OCI-LY1 (cell line): Measurements from ENCODE around the gene GCN1.

Experiments
- EZH2 ChIP-seq: fragments of 200-600 bp; sonication (generic), shearing (Covaris generic); IDR thresholded peaks from 2 replicates; pipeline ENCODE4 v1.8.0; 2017; ENCODE audit warnings: borderline replicate concordance, mixed run types, mild to moderate bottlenecking, antibody characterized with exemption, low read length, moderate library complexity, mixed read lengths
- TF ChIP-seq, protein P1 (sequence below): fragments of 200-600 bp; sonication (generic), shearing (Covaris generic); IDR thresholded peaks from 2 replicates; pipeline ENCODE4 v1.5.1; 2017; ENCODE audit warnings: mild to moderate bottlenecking, antibody characterized with exemption, low read length, moderate library complexity, mixed read lengths

DNA sequence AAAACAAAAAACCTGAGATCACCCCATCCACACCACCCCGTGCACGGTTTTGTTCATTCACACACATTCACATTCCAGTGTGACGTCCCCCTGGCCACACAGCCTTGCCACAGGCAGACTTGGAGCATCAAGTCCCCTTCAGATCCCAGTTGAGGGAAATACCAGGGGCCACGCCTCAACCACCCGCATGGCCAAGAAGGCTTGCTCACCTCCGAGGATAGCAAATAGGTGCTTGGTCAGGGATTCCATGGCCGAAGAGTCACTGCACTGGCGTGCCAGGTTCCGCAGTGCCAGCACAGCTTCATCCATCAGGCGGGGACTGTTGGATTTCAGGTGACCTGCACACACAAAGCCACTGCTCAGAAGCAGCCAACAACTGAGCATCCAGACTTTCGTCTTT lies 19.0 kb downstream of the GCN1 start:
- no peak for TF ChIP-seq EZH2
- TF ChIP-seq, protein P1, sequence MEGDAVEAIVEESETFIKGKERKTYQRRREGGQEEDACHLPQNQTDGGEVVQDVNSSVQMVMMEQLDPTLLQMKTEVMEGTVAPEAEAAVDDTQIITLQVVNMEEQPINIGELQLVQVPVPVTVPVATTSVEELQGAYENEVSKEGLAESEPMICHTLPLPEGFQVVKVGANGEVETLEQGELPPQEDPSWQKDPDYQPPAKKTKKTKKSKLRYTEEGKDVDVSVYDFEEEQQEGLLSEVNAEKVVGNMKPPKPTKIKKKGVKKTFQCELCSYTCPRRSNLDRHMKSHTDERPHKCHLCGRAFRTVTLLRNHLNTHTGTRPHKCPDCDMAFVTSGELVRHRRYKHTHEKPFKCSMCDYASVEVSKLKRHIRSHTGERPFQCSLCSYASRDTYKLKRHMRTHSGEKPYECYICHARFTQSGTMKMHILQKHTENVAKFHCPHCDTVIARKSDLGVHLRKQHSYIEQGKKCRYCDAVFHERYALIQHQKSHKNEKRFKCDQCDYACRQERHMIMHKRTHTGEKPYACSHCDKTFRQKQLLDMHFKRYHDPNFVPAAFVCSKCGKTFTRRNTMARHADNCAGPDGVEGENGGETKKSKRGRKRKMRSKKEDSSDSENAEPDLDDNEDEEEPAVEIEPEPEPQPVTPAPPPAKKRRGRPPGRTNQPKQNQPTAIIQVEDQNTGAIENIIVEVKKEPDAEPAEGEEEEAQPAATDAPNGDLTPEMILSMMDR, result no peak
